NOMO-1 treated with DMSO at 0.1 percent for 48 hours (cell line): Measurements from ENCODE around the gene CDK6.

Source experiments
- DNase-seq: peaks from one replicate; lab custom pipeline; 2025; ENCODE audit not compliant: unreplicated experiment; lab: John Stamatoyannopoulos, UW

Gene CDK6

GRCh38 chr7:92631067-92631849 is 205.1 kb downstream of the CDK6 start:
- DNase-seq: no peak

GRCh38 chr7:92629779-92630178 is 206.6 kb downstream of the CDK6 start:
- no peak for DNase-seq

- no peak for DNase-seq
Observed at GRCh38 chr7:92627956-92628355, 208.4 kb downstream of the CDK6 start.

GRCh38 chr7:92626281-92626809 is 210.0 kb downstream of the CDK6 start:
- DNase-seq: no peak

- no peak for DNase-seq
Observed at GRCh38 chr7:92625617-92626016, 210.8 kb downstream of the CDK6 start.

- DNase-seq: no peak
Observed at GRCh38 chr7:92624298-92624996, 211.9 kb downstream of the CDK6 start.

GRCh38 chr7:92623544-92623943 is 212.8 kb downstream of the CDK6 start:
- no peak for DNase-seq

GRCh38 chr7:92622685-92623084 is 213.7 kb downstream of the CDK6 start:
- DNase-seq: no peak

- no peak for DNase-seq
Observed at GRCh38 chr7:92622030-92622429, 214.3 kb downstream of the CDK6 start.

- DNase-seq: no peak
Observed at GRCh38 chr7:92621561-92622023, 214.8 kb downstream of the CDK6 start.

- peak; percentile 100 for DNase-seq
Observed at GRCh38 chr7:92621026-92621540, 215.3 kb downstream of the CDK6 start.

GRCh38 chr7:92615861-92616260 is 220.5 kb downstream of the CDK6 start:
- no peak for DNase-seq

- DNase-seq: no peak
Observed at GRCh38 chr7:92614660-92615174, 221.7 kb downstream of the CDK6 start.

- DNase-seq: no peak
Observed at GRCh38 chr7:92613720-92614119, 222.7 kb downstream of the CDK6 start.

GRCh38 chr7:92613214-92613613 is 223.2 kb downstream of the CDK6 start:
- no peak for DNase-seq

GRCh38 chr7:92612501-92612900 is 223.9 kb downstream of the CDK6 start:
- DNase-seq: no peak

GRCh38 chr7:92611735-92612134 is 224.6 kb downstream of the CDK6 start:
- no peak for DNase-seq

- DNase-seq: peak; percentile 63
Observed at GRCh38 chr7:92609921-92610518, 226.4 kb downstream of the CDK6 start.

GRCh38 chr7:92608380-92609322 is 227.7 kb downstream of the CDK6 start:
- DNase-seq: no peak

- no peak for DNase-seq
Observed at GRCh38 chr7:92606985-92607384, 229.4 kb downstream of the CDK6 start.
